A673 (cell line): Measurements from ENCODE around the gene ACOX3. TPM values are rescaled to one million over a fixed set of nuclear protein-coding genes. Genes with fewer than 3 reads are reported as not detected.

Experiments
- BruUV-seq: library from RNA; stranded (reverse); fragments of 400-500 nt; replicated peaks from 2 replicates; lab custom pipeline; 2021; lab: Mats Ljungman, UMichigan
- CTCF ChIA-PET: fragments of 300-600 bp; sonication (Branson Sonifier 250); formaldehyde crosslinking; loops from one replicate; lab custom pipeline; 2022; ENCODE audit warnings: antibody characterized with exemption; lab: Charles Lee
- POLR2A ChIA-PET: fragments of 300-600 bp; sonication (Branson Sonifier 250); formaldehyde crosslinking; loops from one replicate; lab custom pipeline; 2022; ENCODE audit warnings: antibody characterized with exemption; ENCODE audit not compliant: low non-redundant PET; lab: Charles Lee
- DNase-seq: peaks from one replicate; pipeline ENCODE4 v3.0.0-alpha.2; 2015; ENCODE audit warnings: low spot score
- H3K27ac ChIP-seq: fragments of 200-600 bp; sonication (generic); 2 replicates; pipeline ENCODE4 v1.5.1; 2016; ENCODE audit warnings: mixed run types, low read depth, mild to moderate bottlenecking, mixed read lengths, antibody characterized with exemption, low read length; ENCODE audit not compliant: poor library complexity, severe bottlenecking
- H3K27me3 ChIP-seq: fragments of 200-600 bp; sonication (generic); replicated peaks from 2 replicates; pipeline ENCODE4 v1.6.1; 2017; ENCODE audit warnings: mixed run types, low read depth, mild to moderate bottlenecking, mixed read lengths, antibody characterized with exemption, low read length; ENCODE audit not compliant: insufficient read depth, poor library complexity
- H3K36me3 ChIP-seq: fragments of 200-600 bp; sonication (generic); 2 replicates; pipeline ENCODE4 v1.6.1; 2016; ENCODE audit warnings: mixed run types, mild to moderate bottlenecking, mixed read lengths, antibody characterized with exemption, low read length; ENCODE audit not compliant: insufficient read depth, poor library complexity, severe bottlenecking
- H3K4me1 ChIP-seq: fragments of 200-600 bp; sonication (generic); 2 replicates; pipeline ENCODE4 v1.6.1; 2017; ENCODE audit warnings: mixed run types, mild to moderate bottlenecking, mixed read lengths, antibody characterized with exemption, low read length; ENCODE audit not compliant: insufficient read depth, poor library complexity, severe bottlenecking
- H3K4me3 ChIP-seq: fragments of 200-600 bp; sonication (generic); 2 replicates; pipeline ENCODE4 v1.5.1; 2016; ENCODE audit warnings: low read depth, mixed run types, mild to moderate bottlenecking, mixed read lengths, low read length; ENCODE audit not compliant: poor library complexity, severe bottlenecking
- H3K9me3 ChIP-seq: fragments of 200-600 bp; sonication (generic); 2 replicates; pipeline ENCODE4 v1.6.1; 2016; ENCODE audit warnings: mixed run types, low read depth, mild to moderate bottlenecking, mixed read lengths, antibody characterized with exemption, low read length; ENCODE audit not compliant: poor library complexity, severe bottlenecking
- CTCF ChIP-seq: fragments of 300-800, 200-600 bp; sonication (generic); conservative IDR thresholded peaks from 2 replicates; pipeline ENCODE4 v1.5.1; 2017; ENCODE audit warnings: low read depth, mild to moderate bottlenecking, antibody characterized with exemption, low read length, moderate library complexity, mixed read lengths
- EZH2 ChIP-seq: fragments of 200-600 bp; sonication (generic); IDR thresholded peaks from 2 replicates; pipeline ENCODE4 v1.6.1; 2017; ENCODE audit warnings: borderline replicate concordance, low read depth, mild to moderate bottlenecking, mixed read lengths, antibody characterized with exemption, low read length; ENCODE audit not compliant: poor library complexity, severe bottlenecking
- intact Hi-C: fragments of 100-400 bp; cut with micrococcal nuclease; formaldehyde crosslinking; loops from one replicate; pipeline ENCODE4 v1.10.0; 2022; ENCODE audit not compliant: unreplicated experiment
- total RNA-seq: library from RNA; stranded (reverse); gene quantifications from 2 replicates; pipeline ENCODE4 v1.2.3, GENCODE V29; 2021

Gene ACOX3
- total RNA-seq, 1 experiment from 2014 or later = 14.3 TPM

GRCh38 chr4:8377103-8378075 is 63.1 kb downstream of the ACOX3 start:
- intact Hi-C loops = no loop called here
- Histone ChIP-seq H3K36me3 (no peaks in the 10 kb centered on the region), H3K27me3 (no peaks in the 10 kb centered on the region), H3K27ac (no peak overlapping the region), H3K4me1 (no peaks in the 10 kb centered on the region), H3K9me3 (no peaks in the 10 kb centered on the region), H3K4me3 (no peak overlapping the region)
- TF ChIP-seq CTCF (no peak), EZH2 (no peak)
- ChIA-PET CTCF (interaction anchor here (0.8 kb wide), 1 partner anchor 201 kb away, joined by 3 read pairs; no protein-coding TSS in a partner anchor), POLR2A (no interaction called here)
- DNase-seq = no peak
- BruUV-seq = no TSS peak

GRCh38 chr4:8376361-8377102 is 64.0 kb downstream of the ACOX3 start:
- ChIA-PET CTCF (interaction anchor here (0.8 kb wide), 1 partner anchor 200 kb away, joined by 3 read pairs; no protein-coding TSS in a partner anchor), POLR2A (no interaction called here)
- Histone ChIP-seq H3K27ac (no peak overlapping the region), H3K4me3 (no peak overlapping the region), H3K36me3 (no peaks in the 10 kb centered on the region), H3K9me3 (no peaks in the 10 kb centered on the region), H3K4me1 (no peaks in the 10 kb centered on the region), H3K27me3 (no peaks in the 10 kb centered on the region)
- DNase-seq = peak; percentile 21
- intact Hi-C loops = no loop called here
- no TSS peak for BruUV-seq
- no peak for TF ChIP-seq EZH2
- no peak for TF ChIP-seq CTCF

- ChIA-PET CTCF (no interaction called here), POLR2A (no interaction called here)
- no peak for TF ChIP-seq EZH2
- no peak for TF ChIP-seq CTCF
- Histone ChIP-seq H3K36me3 (no peaks in the 10 kb centered on the region), H3K4me1 (no peaks in the 10 kb centered on the region), H3K27me3 (no peaks in the 10 kb centered on the region), H3K27ac (no peak overlapping the region), H3K9me3 (no peaks in the 10 kb centered on the region), H3K4me3 (no peak overlapping the region)
- BruUV-seq = no TSS peak
- intact Hi-C loops = no loop called here
- DNase-seq = no peak
Observed at GRCh38 chr4:8374851-8375649, 65.5 kb downstream of the ACOX3 start.
